NK-92 treated with Interleukin-12 subunit alpha and Interleukin-12 subunit beta, amount 100 ng/mL, for 24 hours (cell line): Measurements from ENCODE around the gene MSTN.
"Not testable (repeated sequence)": the region's sequence is repeated elsewhere in the genome, so short reads cannot be mapped to it uniquely, and the experiment has no call there.

Experiments used
- DNase-seq: peaks from one replicate; lab custom pipeline; 2025; lab: John Stamatoyannopoulos, UW

Gene MSTN

GRCh38 chr2:190063624-190064023 is 1.1 kb upstream of the MSTN start:
- DNase-seq: no peak

- DNase-seq: no peak
Measured at GRCh38 chr2:190062053-190062452, 476 bp downstream of the MSTN start.

- DNase-seq: no peak
Measured at GRCh38 chr2:190060626-190061025, 1.9 kb downstream of the MSTN start.

GRCh38 chr2:190060019-190060418 is 2.5 kb downstream of the MSTN start:
- DNase-seq: no peak

- DNase-seq: no peak
Measured at GRCh38 chr2:190053426-190053825, 9.1 kb downstream of the MSTN start.

DNA sequence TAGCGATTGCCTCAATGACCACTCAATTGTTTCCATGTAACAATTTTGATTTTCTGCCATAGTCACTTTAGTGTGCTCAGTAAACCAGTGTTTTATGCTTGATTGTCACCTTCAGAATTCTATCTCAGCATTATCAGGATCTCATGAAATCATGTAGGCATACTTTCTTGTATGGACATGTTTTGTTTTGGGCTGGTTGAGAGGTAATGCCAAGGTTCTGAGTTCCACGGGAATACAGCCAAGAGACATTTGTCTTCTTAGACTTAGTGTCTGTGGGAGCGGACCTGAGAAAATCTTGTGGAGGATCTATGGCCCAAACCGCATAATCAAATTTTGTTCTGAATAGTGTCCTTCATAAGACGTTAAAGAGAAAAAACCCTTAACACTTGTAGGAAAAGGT is 10.2 kb downstream of the MSTN start:
- DNase-seq: no peak

DNA sequence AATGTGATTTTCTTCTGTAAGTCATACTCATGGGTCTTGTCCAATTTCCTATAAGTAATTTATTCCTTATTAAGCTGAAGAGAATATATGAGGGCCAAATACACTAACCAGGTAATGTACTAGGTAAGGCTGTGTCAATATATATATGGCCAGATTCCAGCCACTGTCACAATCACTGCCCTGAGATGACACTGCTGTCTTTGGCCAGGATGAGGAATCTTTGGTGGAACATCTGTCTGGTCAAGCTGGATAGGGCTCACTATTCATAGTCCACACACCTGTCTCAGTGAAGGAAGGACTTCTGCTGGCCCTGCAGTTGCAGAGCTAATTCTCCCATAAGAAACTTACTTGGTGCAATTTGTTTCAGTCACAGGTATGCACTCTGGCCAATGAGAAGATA is 11.3 kb downstream of the MSTN start:
- DNase-seq: no peak

DNA sequence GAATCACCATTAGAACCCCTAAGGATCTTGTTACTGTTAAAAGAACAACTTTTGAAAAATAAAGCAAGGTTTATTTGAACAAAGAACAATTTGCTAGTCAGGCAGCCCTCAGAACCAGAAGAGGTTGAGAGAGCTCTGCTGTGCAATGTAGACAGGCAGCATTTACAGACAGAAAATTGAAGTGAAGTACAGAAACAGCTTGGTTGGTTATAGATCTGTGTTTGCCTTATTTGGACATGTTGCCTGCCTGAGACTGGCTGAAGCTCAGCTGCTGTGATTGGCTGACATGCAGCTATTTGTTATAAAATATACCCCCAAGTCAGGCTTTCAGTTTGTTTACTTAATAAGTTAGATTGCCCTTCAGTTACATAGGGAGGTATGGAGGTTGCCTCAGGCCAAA is 12.5 kb downstream of the MSTN start:
- no peak for DNase-seq

- no peak for DNase-seq
Measured at GRCh38 chr2:190044866-190045265, 17.7 kb downstream of the MSTN start.

DNA sequence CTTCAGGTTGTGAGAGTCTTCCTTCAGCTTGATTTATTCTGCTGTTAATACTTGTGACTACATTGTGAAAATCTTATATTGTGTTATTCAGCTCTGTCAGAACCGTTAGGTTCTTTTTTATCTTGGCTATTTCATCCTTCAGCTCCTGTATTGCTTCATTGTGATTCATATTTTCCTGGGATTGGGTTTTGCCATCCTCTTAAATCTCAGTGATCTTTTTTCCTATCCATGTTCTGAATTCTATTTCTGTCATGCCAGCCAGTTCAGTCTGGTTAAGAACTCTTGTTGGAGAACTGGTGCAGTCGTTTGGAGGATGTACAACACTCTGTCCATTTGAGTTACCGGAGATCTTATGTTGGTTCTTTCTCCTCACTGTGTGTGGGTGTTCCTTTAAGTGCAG is 19.1 kb downstream of the MSTN start:
- DNase-seq: no peak

- no peak for DNase-seq
Measured at GRCh38 chr2:190036071-190036470, 26.5 kb downstream of the MSTN start.

GRCh38 chr2:190034417-190034816 is 28.1 kb downstream of the MSTN start:
- not testable (repeated sequence) for DNase-seq

DNA sequence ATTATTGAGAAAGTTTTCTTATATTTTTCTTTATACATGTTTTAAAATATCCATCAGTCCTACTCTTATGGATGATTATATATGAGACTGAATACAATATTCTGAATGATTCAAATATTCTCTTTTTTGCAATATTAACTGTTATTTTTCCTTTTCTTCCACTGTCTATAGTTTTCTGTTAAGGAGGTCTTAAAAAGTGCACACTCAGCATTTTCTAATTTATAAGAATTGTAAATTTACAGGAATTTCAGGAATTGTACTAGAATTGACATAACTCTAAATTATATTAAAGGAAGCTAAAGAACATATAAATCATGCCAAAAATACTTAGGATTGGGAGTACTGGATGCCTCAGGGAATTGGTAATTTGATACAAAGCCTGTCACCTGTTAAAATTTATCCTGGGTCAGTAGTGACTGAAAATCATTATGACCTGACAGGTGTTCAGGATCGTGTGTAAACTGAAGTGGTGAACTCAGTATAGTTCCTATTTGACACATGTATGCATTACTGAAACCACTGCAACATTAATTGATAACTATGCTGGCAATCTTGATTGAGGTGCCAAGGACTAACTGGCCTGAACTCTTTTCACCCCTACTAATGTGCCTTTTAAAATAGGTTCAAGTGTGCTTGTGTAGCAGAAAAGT is 30.4 kb downstream of the MSTN start:
- DNase-seq: no peak

GRCh38 chr2:190023860-190024259 is 38.7 kb downstream of the MSTN start:
- DNase-seq: no peak

DNA sequence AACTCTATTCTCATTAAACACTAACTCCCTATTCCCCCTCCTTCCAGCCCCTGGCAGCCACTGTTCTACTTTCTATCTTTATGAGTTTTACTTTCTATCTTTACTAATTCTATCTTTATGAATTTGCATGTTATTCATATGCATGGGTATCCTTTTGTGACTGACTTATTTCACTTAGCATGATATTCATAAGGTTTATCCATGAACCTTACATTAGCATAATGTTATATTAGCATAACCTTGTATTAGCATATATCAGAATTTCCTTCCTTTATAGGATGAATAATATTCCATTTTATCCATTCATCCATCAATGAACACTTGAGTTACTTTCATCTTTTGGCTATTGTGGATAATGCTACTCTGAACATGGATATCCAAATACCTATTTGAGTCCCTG is 41.8 kb downstream of the MSTN start:
- DNase-seq: no peak

- no peak for DNase-seq
Measured at GRCh38 chr2:190017837-190018236, 44.7 kb downstream of the MSTN start.

GRCh38 chr2:190015969-190016368 is 46.6 kb downstream of the MSTN start:
- DNase-seq: not testable (repeated sequence)
